ENCODE data around the gene NECAB3. TPM values are rescaled to one million over a fixed set of nuclear protein-coding genes. Genes with fewer than 3 reads are reported as not detected.
A peak's percentile ranks its signal among the peaks of the same experiment; 100 is the strongest.

NECAB3 gene
- total RNA-seq, 4 donors from 2014 or later: 12.6 to 25.9 (median 19.1) TPM

- no peak for DNase-seq
- H3K4me3 ChIP-seq: no peak overlapping the region
- no peak overlapping the region for H3K27ac ChIP-seq
- H3K9me3 ChIP-seq: no peaks in the 10 kb centered on the region
- intact Hi-C loops (cut with DNase I): no loop called here
- 91% methylated on average over 9 of the region's 10 CpGs; no CpG with 5 or more reads in 1 of the 2 donors for WGBS, 2 donors
- no peaks in the 10 kb centered on the region for H3K27me3 ChIP-seq
- TF ChIP-seq POLR2A (IDR thresholded peaks at IDR 0.05) (no peak), CTCF (IDR thresholded peaks at IDR 0.05) (no peak)
- H3K36me3 ChIP-seq: peaks cover 10 to 39% (median 10%) of the 10 kb centered on the region in 3 donors
- peaks cover 14 to 52% (median 17%) of the 10 kb centered on the region in 3 donors for H3K4me1 ChIP-seq
Measured at GRCh38 chr20:33656010-33656782, 18.0 kb downstream of the NECAB3 start.

- no peaks in the 10 kb centered on the region for H3K27me3 ChIP-seq
- H3K36me3 ChIP-seq: peaks cover 10 to 36% (median 10%) of the 10 kb centered on the region in 3 donors
- H3K4me1 ChIP-seq: peaks cover 14 to 62% (median 23%) of the 10 kb centered on the region in 3 donors
- H3K27ac ChIP-seq: no peak overlapping the region
- H3K9me3 ChIP-seq: no peaks in the 10 kb centered on the region
- H3K4me3 ChIP-seq: no peak overlapping the region
- 62% methylated on average over 2 of the region's 4 CpGs; no CpG with 5 or more reads in 1 of the 2 donors for WGBS, 2 donors
- TF ChIP-seq POLR2A (IDR thresholded peaks at IDR 0.05) (no peak), CTCF (IDR thresholded peaks at IDR 0.05) (no peak)
- intact Hi-C loops (cut with DNase I): no loop called here
- DNase-seq: no peak
Measured at GRCh38 chr20:33655164-33655563, 19.1 kb downstream of the NECAB3 start.

- TF ChIP-seq POLR2A (IDR thresholded peaks at IDR 0.05) (no peak), CTCF (IDR thresholded peaks at IDR 0.05) (no peak)
- Histone ChIP-seq H3K9me3 (no peaks in the 10 kb centered on the region), H3K36me3 (peaks cover 7 to 32% (median 8%) of the 10 kb centered on the region in 3 donors), H3K4me1 (peaks cover 14 to 66% (median 28%) of the 10 kb centered on the region in 3 donors), H3K4me3 (no peak overlapping the region), H3K27ac (peak overlapping the region in 1 of 4 donors; percentile 31), H3K27me3 (no peaks in the 10 kb centered on the region)
- intact Hi-C loops (cut with DNase I): loop anchor here (5.0 kb wide), 1 partner anchor 197 kb away; no protein-coding TSS in a partner anchor
- no peak for DNase-seq
- 75 to 78% methylated on average over 6 to 12 of the region's 14 CpGs for WGBS, 2 donors
Measured at GRCh38 chr20:33654680-33655161, 19.5 kb downstream of the NECAB3 start.

- WGBS, 2 donors: 55 to 62% methylated on average over 4 to 5 of the region's 11 CpGs
- no peak for TF ChIP-seq POLR2A (IDR thresholded peaks at IDR 0.05)
- no peak for TF ChIP-seq CTCF (IDR thresholded peaks at IDR 0.05)
- Histone ChIP-seq H3K27ac (peak overlapping the region in 2 of 4 donors; percentile 67 to 84), H3K4me3 (no peak overlapping the region), H3K36me3 (peaks cover under 1 to 25% (median 1%) of the 10 kb centered on the region in 3 donors), H3K4me1 (peaks cover 20 to 73% (median 35%) of the 10 kb centered on the region in 3 donors), H3K27me3 (no peaks in the 10 kb centered on the region), H3K9me3 (no peaks in the 10 kb centered on the region)
- intact Hi-C loops (cut with DNase I): loop anchor here (5.0 kb wide), 1 partner anchor 197 kb away; no protein-coding TSS in a partner anchor
- DNase-seq: no peak
Measured at GRCh38 chr20:33653900-33654596, 20.2 kb downstream of the NECAB3 start.

All from esophagus squamous epithelium (tissue), 5 donors.